HG03135 (cell line): ENCODE measurements around the gene RALGPS1.

Experiments used
- ATAC-seq: cut with Tn5 transposase; IDR thresholded peaks from one replicate; pipeline ENCODE4 v1.9.1; 2021; ENCODE audit warnings: mild to moderate bottlenecking, moderate library complexity; ENCODE audit not compliant: unreplicated experiment

RALGPS1 gene

GRCh38 chr9:127020036-127020801 is 105.6 kb downstream of the RALGPS1 start:
- no peak for ATAC-seq

GRCh38 chr9:127020802-127021078 is 106.2 kb downstream of the RALGPS1 start:
- no peak for ATAC-seq

- no peak for ATAC-seq
These were observed 107.2 kb downstream of the RALGPS1 start for GRCh38 chr9:127021664-127022363.

GRCh38 chr9:127022913-127023660 is 108.5 kb downstream of the RALGPS1 start:
- no peak for ATAC-seq

GRCh38 chr9:127025042-127025441 is 110.5 kb downstream of the RALGPS1 start:
- ATAC-seq: no peak

- no peak for ATAC-seq
These were observed 113.1 kb downstream of the RALGPS1 start for GRCh38 chr9:127027694-127028093.

- no peak for ATAC-seq
These were observed 115.0 kb downstream of the RALGPS1 start for GRCh38 chr9:127029548-127029947.

GRCh38 chr9:127030814-127031740 is 116.5 kb downstream of the RALGPS1 start:
- ATAC-seq: no peak

- ATAC-seq: no peak
These were observed 117.7 kb downstream of the RALGPS1 start for GRCh38 chr9:127032256-127032655.

- no peak for ATAC-seq
These were observed 118.5 kb downstream of the RALGPS1 start for GRCh38 chr9:127033061-127033460.

GRCh38 chr9:127033789-127034188 is 119.2 kb downstream of the RALGPS1 start:
- ATAC-seq: no peak

- ATAC-seq: no peak
These were observed 120.1 kb downstream of the RALGPS1 start for GRCh38 chr9:127034691-127035090.

GRCh38 chr9:127035423-127035822 is 120.8 kb downstream of the RALGPS1 start:
- ATAC-seq: no peak

GRCh38 chr9:127035948-127036347 is 121.4 kb downstream of the RALGPS1 start:
- ATAC-seq: no peak

GRCh38 chr9:127036437-127036836 is 121.9 kb downstream of the RALGPS1 start:
- ATAC-seq: no peak

- ATAC-seq: no peak
These were observed 123.9 kb downstream of the RALGPS1 start for GRCh38 chr9:127038531-127038930.

GRCh38 chr9:127039492-127039891 is 124.9 kb downstream of the RALGPS1 start:
- ATAC-seq: no peak

- no peak for ATAC-seq
These were observed 130.6 kb downstream of the RALGPS1 start for GRCh38 chr9:127045148-127045547.

GRCh38 chr9:127047971-127048370 is 133.4 kb downstream of the RALGPS1 start:
- ATAC-seq: no peak

GRCh38 chr9:127049044-127049443 is 134.5 kb downstream of the RALGPS1 start:
- peak; percentile 57 for ATAC-seq

- ATAC-seq: no peak
These were observed 135.0 kb downstream of the RALGPS1 start for GRCh38 chr9:127049581-127049980.
